ENCODE data around the gene NF1.

- TF ChIP-seq CTCF (conservative IDR thresholded peaks at IDR 0.05; ENCODE audit: low read depth, low read length): no peak
- TF ChIP-seq EZH2 (IDR thresholded peaks at IDR 0.05; ENCODE audit: low read length, unreplicated experiment): no peak
These were observed 327.7 kb downstream of the NF1 start for GRCh38 chr17:31422443-31422842.

Measured in PC-3 (cell line).